Stimulated activated memory B cell treated with anti-CD40 and anti-IgM and Interleukin-4, amounts not matched to agents 10 μg/mL and 1 μg/mL and 100 μg/mL, for 72 hours (primary cell): ENCODE results near the gene CMTM4.
A peak's percentile ranks its signal among the peaks of the same experiment; 100 is the strongest.
"Not testable (repeated sequence)": the region's sequence is repeated elsewhere in the genome, so short reads cannot be mapped to it uniquely, and the experiment has no call there.

Experiments
- ATAC-seq: fragments of 150-1000 bp; cut with Tn5 transposase; 2 replicates; pipeline ENCODE4 v1.10.0; 2021
- H3K27ac Mint-ChIP-seq: one replicate; pipeline ENCODE4 v1.8.0; 2022; ENCODE audit warnings: mild to moderate bottlenecking, mixed read lengths
- H3K27me3 Mint-ChIP-seq: one replicate; pipeline ENCODE4 v1.8.0; 2022; ENCODE audit warnings: mixed read lengths
- H3K36me3 Mint-ChIP-seq: one replicate; pipeline ENCODE4 v1.8.0; 2022; ENCODE audit warnings: mixed read lengths
- H3K4me1 Mint-ChIP-seq: one replicate; pipeline ENCODE4 v1.8.0; 2022; ENCODE audit warnings: mixed read lengths
- H3K4me3 Mint-ChIP-seq: one replicate; pipeline ENCODE4 v1.8.0; 2022; ENCODE audit warnings: mild to moderate bottlenecking, moderate library complexity, mixed read lengths
- H3K9me3 Mint-ChIP-seq: one replicate; pipeline ENCODE4 v1.8.0; 2022; ENCODE audit warnings: mixed read lengths

Gene CMTM4

GRCh38 chr16:66649636-66650205 is 46.8 kb downstream of the CMTM4 start:
- Mint-ChIP-seq H3K36me3 (no peaks in the 10 kb centered on the region), H3K9me3 (no peaks in the 10 kb centered on the region), H3K27me3 (peaks cover 32% of the 10 kb centered on the region), H3K27ac (no peak overlapping the region), H3K4me1 (peaks cover 8% of the 10 kb centered on the region), H3K4me3 (no peak overlapping the region)
- no peak for ATAC-seq

- ATAC-seq = no peak
- Mint-ChIP-seq H3K27ac (no peak overlapping the region), H3K4me1 (peaks cover 8% of the 10 kb centered on the region), H3K4me3 (no peak overlapping the region), H3K36me3 (no peaks in the 10 kb centered on the region), H3K27me3 (peaks cover 27% of the 10 kb centered on the region), H3K9me3 (no peaks in the 10 kb centered on the region)
Observed at GRCh38 chr16:66649167-66649566, 47.4 kb downstream of the CMTM4 start.

- peaks cover 8% of the 10 kb centered on the region for H3K4me1 Mint-ChIP-seq
- no peak for ATAC-seq
- no peaks in the 10 kb centered on the region for H3K9me3 Mint-ChIP-seq
- no peak overlapping the region for H3K27ac Mint-ChIP-seq
- no peak overlapping the region for H3K4me3 Mint-ChIP-seq
- no peaks in the 10 kb centered on the region for H3K36me3 Mint-ChIP-seq
- H3K27me3 Mint-ChIP-seq = peaks cover 21% of the 10 kb centered on the region
Observed at GRCh38 chr16:66647866-66648265, 48.7 kb downstream of the CMTM4 start.

- ATAC-seq = no peak
- no peaks in the 10 kb centered on the region for H3K9me3 Mint-ChIP-seq
Observed at GRCh38 chr16:66641387-66641786, 55.2 kb downstream of the CMTM4 start.

GRCh38 chr16:66640724-66641314 is 55.7 kb downstream of the CMTM4 start:
- Mint-ChIP-seq H3K4me3 (no peak overlapping the region), H3K9me3 (no peaks in the 10 kb centered on the region), H3K4me1 (no peaks in the 10 kb centered on the region), H3K36me3 (no peaks in the 10 kb centered on the region), H3K27ac (no peak overlapping the region), H3K27me3 (peaks cover 30% of the 10 kb centered on the region)
- peak; percentile 8 for ATAC-seq

More at GRCh38 chr16:66641387-66641786, 55.2 kb downstream of the CMTM4 start:
- H3K36me3 Mint-ChIP-seq = no peaks in the 10 kb centered on the region
- no peaks in the 10 kb centered on the region for H3K4me1 Mint-ChIP-seq
- no peak overlapping the region for H3K4me3 Mint-ChIP-seq
- H3K27ac Mint-ChIP-seq = no peak overlapping the region
- H3K27me3 Mint-ChIP-seq = peaks cover 25% of the 10 kb centered on the region

- H3K4me3 Mint-ChIP-seq = no peak overlapping the region
- H3K27me3 Mint-ChIP-seq = peaks cover 38% of the 10 kb centered on the region
- no peak for ATAC-seq
- H3K27ac Mint-ChIP-seq = no peak overlapping the region
- H3K36me3 Mint-ChIP-seq = no peaks in the 10 kb centered on the region
- no peaks in the 10 kb centered on the region for H3K4me1 Mint-ChIP-seq
- H3K9me3 Mint-ChIP-seq = no peaks in the 10 kb centered on the region
Observed at GRCh38 chr16:66639091-66639885, 57.3 kb downstream of the CMTM4 start.

GRCh38 chr16:66637806-66638205 is 58.7 kb downstream of the CMTM4 start:
- H3K9me3 Mint-ChIP-seq = no peaks in the 10 kb centered on the region
- H3K27ac Mint-ChIP-seq = no peak overlapping the region
- no peak overlapping the region for H3K4me3 Mint-ChIP-seq
- no peak for ATAC-seq
- H3K27me3 Mint-ChIP-seq = peaks cover 53% of the 10 kb centered on the region
- no peaks in the 10 kb centered on the region for H3K4me1 Mint-ChIP-seq
- H3K36me3 Mint-ChIP-seq = no peaks in the 10 kb centered on the region

- Mint-ChIP-seq H3K27ac (no peak overlapping the region), H3K36me3 (no peaks in the 10 kb centered on the region), H3K4me3 (no peak overlapping the region), H3K4me1 (no peaks in the 10 kb centered on the region), H3K9me3 (no peaks in the 10 kb centered on the region), H3K27me3 (peaks cover 66% of the 10 kb centered on the region)
- ATAC-seq = no peak
Observed at GRCh38 chr16:66636199-66636598, 60.3 kb downstream of the CMTM4 start.

- Mint-ChIP-seq H3K27ac (no peak overlapping the region), H3K4me3 (no peak overlapping the region)
- ATAC-seq = no peak
Observed at GRCh38 chr16:66635406-66635805, 61.1 kb downstream of the CMTM4 start.

GRCh38 chr16:66634527-66635196 is 61.9 kb downstream of the CMTM4 start:
- no peak overlapping the region for H3K27ac Mint-ChIP-seq
- no peak overlapping the region for H3K4me3 Mint-ChIP-seq
- no peaks in the 10 kb centered on the region for H3K9me3 Mint-ChIP-seq
- ATAC-seq = no peak
- H3K36me3 Mint-ChIP-seq = no peaks in the 10 kb centered on the region
- H3K4me1 Mint-ChIP-seq = no peaks in the 10 kb centered on the region
- H3K27me3 Mint-ChIP-seq = peaks cover 66% of the 10 kb centered on the region

More at GRCh38 chr16:66635406-66635805, 61.1 kb downstream of the CMTM4 start:
- H3K36me3 Mint-ChIP-seq = no peaks in the 10 kb centered on the region
- H3K4me1 Mint-ChIP-seq = no peaks in the 10 kb centered on the region
- H3K27me3 Mint-ChIP-seq = peaks cover 66% of the 10 kb centered on the region
- H3K9me3 Mint-ChIP-seq = no peaks in the 10 kb centered on the region

- H3K36me3 Mint-ChIP-seq, H3K4me1 Mint-ChIP-seq, H3K27ac Mint-ChIP-seq, H3K9me3 Mint-ChIP-seq, ATAC-seq, H3K4me3 Mint-ChIP-seq: not testable (repeated sequence)
- H3K27me3 Mint-ChIP-seq = peaks cover 46% of the 10 kb centered on the region
Observed at GRCh38 chr16:66631558-66631957, 65.0 kb downstream of the CMTM4 start.

- H3K4me3 Mint-ChIP-seq, ATAC-seq, H3K4me1 Mint-ChIP-seq, H3K9me3 Mint-ChIP-seq, H3K27ac Mint-ChIP-seq, H3K36me3 Mint-ChIP-seq: not testable (repeated sequence)
- H3K27me3 Mint-ChIP-seq = peaks cover 44% of the 10 kb centered on the region
Observed at GRCh38 chr16:66630561-66631260, 65.8 kb downstream of the CMTM4 start.

GRCh38 chr16:66629856-66630255 is 66.7 kb downstream of the CMTM4 start:
- Mint-ChIP-seq H3K4me3 (no peak overlapping the region), H3K4me1 (no peaks in the 10 kb centered on the region), H3K9me3 (no peaks in the 10 kb centered on the region), H3K36me3 (no peaks in the 10 kb centered on the region), H3K27me3 (peaks cover 42% of the 10 kb centered on the region), H3K27ac (no peak overlapping the region)
- ATAC-seq = no peak

GRCh38 chr16:66627611-66628378 is 68.7 kb downstream of the CMTM4 start:
- not testable (repeated sequence) for H3K27ac Mint-ChIP-seq, H3K4me1 Mint-ChIP-seq, H3K36me3 Mint-ChIP-seq, H3K9me3 Mint-ChIP-seq, H3K4me3 Mint-ChIP-seq, ATAC-seq
- peaks cover 33% of the 10 kb centered on the region for H3K27me3 Mint-ChIP-seq
